Endometrial microvascular endothelial cells (primary cell): Measurements from ENCODE around the gene CDC25B. TPM values are rescaled to one million over a fixed set of nuclear protein-coding genes. Genes with fewer than 3 reads are reported as not detected.

Source experiments
- in situ Hi-C: cut with HindIII; loops from 2 replicates; pipeline ENCODE4 v1.10.0; 2017; ENCODE audit warnings: low sequenced_read_pairs, low pct_unique_long_range_greater_than_20kb; ENCODE audit errors: inconsistent ontology term
- total RNA-seq: library from RNA; depleted of rRNA; stranded (reverse); fragments of >200 nt; gene quantifications from one replicate; pipeline ENCODE4 v1.2.3, GENCODE V29; 2015; ENCODE audit errors: inconsistent ontology term

Gene CDC25B
- 61.7 TPM for total RNA-seq

- in situ Hi-C loops, result no loop called here
Measured at GRCh38 chr20:3795511-3796468, at the start of gene CDC25B. Gene CDC25B (plus strand): TSS chr20:3796310. CDS start chr20:3796532, 222 bp downstream.

- in situ Hi-C loops, result no loop called here
Measured at GRCh38 chr20:3747471-3747870, 48.6 kb upstream of the CDC25B start.

- in situ Hi-C loops, result no loop called here
Measured at GRCh38 chr20:3748073-3748472, 48.0 kb upstream of the CDC25B start.

- in situ Hi-C loops, result no loop called here
Measured at GRCh38 chr20:3749087-3749688, 46.9 kb upstream of the CDC25B start.

GRCh38 chr20:3749689-3750531 lies 46.2 kb upstream of the CDC25B start:
- in situ Hi-C loops, result no loop called here

GRCh38 chr20:3751305-3751674 lies 44.8 kb upstream of the CDC25B start:
- in situ Hi-C loops, result no loop called here

- in situ Hi-C loops, result no loop called here
Measured at GRCh38 chr20:3751675-3752385, 44.3 kb upstream of the CDC25B start.

- in situ Hi-C loops, result no loop called here
Measured at GRCh38 chr20:3752386-3752759, 43.7 kb upstream of the CDC25B start.

GRCh38 chr20:3753098-3753497 lies 43.0 kb upstream of the CDC25B start:
- in situ Hi-C loops, result no loop called here

- in situ Hi-C loops, result no loop called here
Measured at GRCh38 chr20:3753501-3754275, 42.4 kb upstream of the CDC25B start.

- in situ Hi-C loops, result no loop called here
Measured at GRCh38 chr20:3754276-3754630, 41.9 kb upstream of the CDC25B start.

GRCh38 chr20:3755269-3755668 lies 40.8 kb upstream of the CDC25B start:
- in situ Hi-C loops, result no loop called here

- in situ Hi-C loops, result no loop called here
Measured at GRCh38 chr20:3755814-3756480, 40.2 kb upstream of the CDC25B start.

- in situ Hi-C loops, result no loop called here
Measured at GRCh38 chr20:3757268-3757667, 38.8 kb upstream of the CDC25B start.

GRCh38 chr20:3758566-3758965 lies 37.5 kb upstream of the CDC25B start:
- in situ Hi-C loops, result no loop called here

- in situ Hi-C loops, result no loop called here
Measured at GRCh38 chr20:3759316-3759823, 36.7 kb upstream of the CDC25B start.

GRCh38 chr20:3759884-3760283 lies 36.2 kb upstream of the CDC25B start:
- in situ Hi-C loops, result no loop called here
